SK-N-SH (cell line): ENCODE measurements around the gene RHOT2. TPM values are rescaled to one million over a fixed set of nuclear protein-coding genes. Genes with fewer than 3 reads are reported as not detected.

Experiments
- CTCF ChIA-PET: fragments of 300-600, 350-600 bp; formaldehyde crosslinking; extraction: SDS; loops from one replicate; lab custom pipeline; 2021; lab: Yijun Ruan, JAX
- POLR2A ChIA-PET: fragments of 350-600 bp; sonication (Branson Sonifier 250); formaldehyde crosslinking; extraction: SDS; loops from one replicate; lab custom pipeline; 2020; ENCODE audit warnings: antibody characterized with exemption, inconsistent platforms; lab: Yijun Ruan, JAX
- DNase-seq: peaks from one replicate; pipeline ENCODE4 v3.0.0; 2012
- H2AFZ ChIP-seq: fragments of 200-600 bp; sonication (generic); 2 replicates; pipeline ENCODE4 v1.8.1; 2016; ENCODE audit warnings: antibody characterized with exemption, mild to moderate bottlenecking, low read depth
- H3F3A ChIP-seq: fragments of 200-600 bp; sonication (generic); replicated peaks from 2 replicates; pipeline ENCODE3; 2016; ENCODE audit warnings: antibody characterized with exemption, mild to moderate bottlenecking; ENCODE audit not compliant: insufficient read depth
- H3K27ac ChIP-seq, 2 experiments: fragments of 200-500 bp in 1 of 2; fragments of 200-600 bp in 1 of 2; sonication (Bioruptor generic) in 1 of 2; sonication (generic), shearing (Covaris generic) in 1 of 2; 2 replicates each; pipeline versions ENCODE4 v1.5.1 to v1.6.1; 2014 to 2016; ENCODE audit warnings: low read depth in 2 of 2, inconsistent platforms in 1 of 2, low read length in 1 of 2, mild to moderate bottlenecking in 1 of 2, mixed read lengths in 1 of 2
- H3K27me3 ChIP-seq: fragments of 200-600 bp; sonication (generic), shearing (Covaris generic); 2 replicates; pipeline ENCODE4 v1.6.1; 2016; ENCODE audit warnings: mixed run types; ENCODE audit not compliant: insufficient read depth
- H3K36me3 ChIP-seq, 2 experiments: fragments of 200-500 bp in 1 of 2; fragments of 200-600 bp in 1 of 2; sonication (Bioruptor generic) in 1 of 2; sonication (generic) in 1 of 2; replicated peaks in 1 of 2; 2 replicates each; pipeline versions ENCODE3 to v1.5.1; 2014 to 2016; ENCODE audit warnings: low read length in 1 of 2, mild to moderate bottlenecking in 1 of 2; ENCODE audit not compliant: insufficient read depth in 2 of 2, control insufficient read depth in 1 of 2
- H3K4me1 ChIP-seq, 2 experiments: fragments of 200-500 bp in 1 of 2; fragments of 200-600 bp in 1 of 2; sonication (Bioruptor generic) in 1 of 2; sonication (generic), shearing (Covaris generic) in 1 of 2; 2 replicates each; pipeline versions ENCODE4 v1.5.1 to v1.6.1; 2014 to 2016; ENCODE audit warnings: low read depth in 1 of 2, low read length in 1 of 2, mixed run types in 1 of 2; ENCODE audit not compliant: insufficient read depth in 2 of 2, control insufficient read depth in 1 of 2
- H3K4me2 ChIP-seq: fragments of 200-600 bp; sonication (generic), shearing (Covaris generic); 2 replicates; pipeline ENCODE4 v1.6.1; 2017; ENCODE audit warnings: mixed run types
- H3K4me3 ChIP-seq, 2 experiments: fragments of 200-500 bp in 1 of 2; fragments of 200-600 bp in 1 of 2; sonication (Bioruptor generic) in 1 of 2; sonication (generic), shearing (Covaris generic) in 1 of 2; 2 replicates each; pipeline versions ENCODE4 v1.5.1 to v1.8.1; 2014 to 2016; ENCODE audit warnings: low read depth in 2 of 2, inconsistent platforms in 1 of 2, low read length in 1 of 2, mild to moderate bottlenecking in 1 of 2, mixed read lengths in 1 of 2, moderate library complexity in 1 of 2
- H3K79me2 ChIP-seq: fragments of 200-600 bp; sonication (generic); 2 replicates; pipeline ENCODE4 v1.8.1; 2017; ENCODE audit warnings: mild to moderate bottlenecking; ENCODE audit not compliant: insufficient read depth
- H3K9ac ChIP-seq: fragments of 200-600 bp; sonication (generic); 2 replicates; pipeline ENCODE4 v1.6.1; 2017; ENCODE audit warnings: mixed run types
- H3K9me2 ChIP-seq: fragments of 200-600 bp; sonication (generic); 2 replicates; pipeline ENCODE4 v1.6.1; 2017; ENCODE audit warnings: mixed run types
- H3K9me3 ChIP-seq: fragments of 200-600 bp; sonication (generic); 2 replicates; pipeline ENCODE4 v1.6.1; 2017; ENCODE audit warnings: mixed run types, mild to moderate bottlenecking, moderate library complexity
- H4K20me1 ChIP-seq: fragments of 200-600 bp; sonication (generic); 2 replicates; pipeline ENCODE4 v1.6.1; 2017; ENCODE audit warnings: mild to moderate bottlenecking, mixed run types; ENCODE audit not compliant: insufficient read depth
- CHD2 ChIP-seq: fragments of 150-350 bp; IDR thresholded peaks from 2 replicates; pipeline ENCODE4 v1.6.1; 2018; ENCODE audit warnings: low read length; ENCODE audit not compliant: partially characterized antibody
- CTCF ChIP-seq: fragments of 200-600 bp; sonication (generic); IDR thresholded peaks from 2 replicates; pipeline ENCODE4 v1.6.1; 2017; ENCODE audit warnings: antibody characterized with exemption, mild to moderate bottlenecking, moderate library complexity
- EP300 ChIP-seq, 2 experiments: IDR thresholded peaks; 2 replicates each; pipeline versions ENCODE4 v1.4.0 to v1.6.1; 2012; ENCODE audit warnings: borderline replicate concordance in 1 of 2, low read depth in 1 of 2, low read length in 1 of 2
- FOXJ3 ChIP-seq: sonication (generic); formaldehyde crosslinking; IDR thresholded peaks from 2 replicates; pipeline ENCODE4 v1.5.1; 2020; ENCODE audit warnings: mild to moderate bottlenecking, missing genetic modification reagents
- GABPA ChIP-seq: IDR thresholded peaks from 2 replicates; pipeline ENCODE4 v1.4.0; 2012; ENCODE audit warnings: low read depth, mild to moderate bottlenecking
- GATA2 ChIP-seq: sonication (generic); formaldehyde crosslinking; IDR thresholded peaks from 2 replicates; pipeline ENCODE4 v1.5.0; 2020; ENCODE audit warnings: mild to moderate bottlenecking, missing genetic modification reagents
- MEF2A ChIP-seq: IDR thresholded peaks from 2 replicates; pipeline ENCODE4 v1.4.0; 2012; ENCODE audit warnings: low read depth, borderline replicate concordance
- MXI1 ChIP-seq: IDR thresholded peaks from 2 replicates; pipeline ENCODE4 v1.6.1; 2012; ENCODE audit warnings: mild to moderate bottlenecking, low read depth, low read length, improper control_type of control experiment
- NRF1 ChIP-seq: IDR thresholded peaks from 2 replicates; pipeline ENCODE4 v1.6.1; 2012; ENCODE audit warnings: low read depth, mild to moderate bottlenecking, low read length
- POLR2AphosphoS5 ChIP-seq: IDR thresholded peaks from 2 replicates; pipeline ENCODE4 v1.6.1; 2012; ENCODE audit warnings: low read depth, low read length
- RCOR1 ChIP-seq: fragments of 150-350 bp; IDR thresholded peaks from 2 replicates; pipeline ENCODE4 v1.6.1; 2017; ENCODE audit warnings: antibody characterized with exemption, low read length
- REST ChIP-seq: IDR thresholded peaks from 2 replicates; pipeline ENCODE4 v1.6.1; 2012; ENCODE audit warnings: mild to moderate bottlenecking, low read depth, low read length, moderate library complexity
- RFX5 ChIP-seq: IDR thresholded peaks from 2 replicates; pipeline ENCODE4 v1.6.1; 2012; ENCODE audit warnings: mild to moderate bottlenecking, improper control_type of control experiment, low read length
- SIN3A ChIP-seq: IDR thresholded peaks from 2 replicates; pipeline ENCODE4 v1.6.1; 2012; ENCODE audit warnings: low read depth, mild to moderate bottlenecking, low read length, moderate library complexity, borderline replicate concordance
- SMC3 ChIP-seq: IDR thresholded peaks from 2 replicates; pipeline ENCODE4 v1.6.1; 2012; ENCODE audit warnings: low read depth, low read length, improper control_type of control experiment
- TAF1 ChIP-seq: IDR thresholded peaks from 2 replicates; pipeline ENCODE4 v1.6.1; 2012; ENCODE audit warnings: low read depth, mild to moderate bottlenecking, low read length, moderate library complexity, borderline replicate concordance
- TCF12 ChIP-seq: IDR thresholded peaks from 2 replicates; pipeline ENCODE4 v1.4.0; 2012
- TEAD4 ChIP-seq: IDR thresholded peaks from 2 replicates; pipeline ENCODE4 v1.4.0; 2012; ENCODE audit warnings: mild to moderate bottlenecking, borderline replicate concordance; ENCODE audit not compliant: insufficient read depth
- WGBS: methylation state at CpG from one replicate; pipeline ENCODE4 v1.1.6; 2017; ENCODE audit warnings: low lambda C conversion rate; 5-methylcytosine and 5-hydroxymethylcytosine counted together
- polyA plus RNA-seq, 3 experiments: library from polyadenylated mRNA; depleted of rRNA; stranded (reverse); fragments of >200 nt; gene quantifications; 2 replicates each; pipeline ENCODE4 v1.2.3, GENCODE V29; 2012
- TF ChIP-seq, protein P1 (sequence below): fragments of 150-350 bp; IDR thresholded peaks from 2 replicates; pipeline ENCODE4 v1.6.1; 2016; ENCODE audit warnings: mild to moderate bottlenecking, low read depth, low read length
- TF ChIP-seq, protein P2 (sequence below): fragments of 150-350 bp; IDR thresholded peaks from 2 replicates; pipeline ENCODE4 v1.6.1; 2017; ENCODE audit warnings: antibody characterized with exemption, low read length, low read depth, borderline replicate concordance
- TF ChIP-seq, protein P3 (sequence below): IDR thresholded peaks from 2 replicates; pipeline ENCODE4 v1.4.0; 2012; ENCODE audit warnings: low read depth, borderline replicate concordance

RHOT2 gene
- polyA plus RNA-seq, 1 of the 3 experiments (the other 2 are of a cell fraction), result 229 TPM

DNA sequence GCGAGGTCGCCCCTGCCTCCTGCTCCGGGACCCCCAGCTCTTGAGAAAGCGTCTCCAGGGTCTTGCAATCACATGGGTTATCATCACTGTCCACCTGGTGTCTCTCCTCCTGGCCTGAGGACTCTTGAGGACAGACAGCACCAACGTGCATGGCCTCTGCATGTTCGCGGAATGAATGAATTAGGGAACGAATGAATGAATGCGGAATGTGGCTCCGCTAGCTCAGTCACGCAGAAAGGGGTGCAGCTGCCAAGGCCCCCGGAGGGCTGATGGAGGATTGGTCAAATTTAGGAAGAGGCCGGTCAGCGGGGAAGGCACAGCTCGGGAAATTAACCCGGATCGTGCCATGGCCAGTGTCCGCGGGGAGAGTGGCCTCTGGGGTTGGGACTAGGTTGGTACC, 34.4 kb downstream of the RHOT2 start (continued):
- TF ChIP-seq, protein P1, sequence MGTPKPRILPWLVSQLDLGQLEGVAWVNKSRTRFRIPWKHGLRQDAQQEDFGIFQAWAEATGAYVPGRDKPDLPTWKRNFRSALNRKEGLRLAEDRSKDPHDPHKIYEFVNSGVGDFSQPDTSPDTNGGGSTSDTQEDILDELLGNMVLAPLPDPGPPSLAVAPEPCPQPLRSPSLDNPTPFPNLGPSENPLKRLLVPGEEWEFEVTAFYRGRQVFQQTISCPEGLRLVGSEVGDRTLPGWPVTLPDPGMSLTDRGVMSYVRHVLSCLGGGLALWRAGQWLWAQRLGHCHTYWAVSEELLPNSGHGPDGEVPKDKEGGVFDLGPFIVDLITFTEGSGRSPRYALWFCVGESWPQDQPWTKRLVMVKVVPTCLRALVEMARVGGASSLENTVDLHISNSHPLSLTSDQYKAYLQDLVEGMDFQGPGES, result no peak
- TF ChIP-seq NRF1, result no peak
- TF ChIP-seq MXI1, result no peak
- TF ChIP-seq EP300 (IDR thresholded peaks at IDR 0.05; ENCODE audit: borderline replicate concordance in 1 of 2, low read depth in 1 of 2, low read length in 1 of 2), result no peak
- no peak for TF ChIP-seq TCF12
- TF ChIP-seq SMC3, result no peak
- no peak for TF ChIP-seq POLR2AphosphoS5
- no peak for TF ChIP-seq FOXJ3 (CRISPR knock-in tag)
- TF ChIP-seq CHD2, result no peak
- TF ChIP-seq TEAD4, result no peak

DNA sequence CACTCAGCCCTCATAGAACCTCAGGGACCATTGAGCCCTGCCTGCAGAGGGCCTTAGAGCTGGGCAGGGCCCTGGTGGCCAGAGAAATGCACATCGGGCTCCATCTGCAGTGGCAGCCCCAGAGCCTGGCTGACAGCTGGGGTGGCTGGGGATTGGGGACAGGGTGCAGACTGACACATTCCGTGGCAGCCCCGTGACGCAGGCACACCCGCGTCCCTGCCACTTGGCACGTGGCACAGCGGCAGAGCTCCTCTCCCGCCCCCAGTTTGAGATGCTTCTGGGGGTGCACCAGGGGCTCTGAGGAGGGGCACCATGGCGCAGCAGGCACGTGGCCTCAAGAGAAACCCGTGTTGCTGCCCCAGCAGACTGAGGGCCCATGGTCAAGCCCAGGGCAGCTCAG, 35.5 kb downstream of the RHOT2 start:
- no peaks in the 10 kb centered on the region for H3K9me2 ChIP-seq
- no peak overlapping the region for H2AFZ ChIP-seq
- H3K79me2 ChIP-seq, result peaks cover 60% of the 10 kb centered on the region
- no peak overlapping the region for H3K27ac ChIP-seq
- ChIA-PET POLR2A (interaction anchor here (2.0 kb wide), 1 partner anchor 13 kb away, joined by 7 read pairs; the partner anchor contains the start of gene WDR24), CTCF (interaction anchor here (0.7 to 22.4 kb wide), 10 partner anchors 10 to 79 kb away, joined by 3 to 358 read pairs (median 4); partner anchors contain the start of genes ANTKMT, CCDC78, CIAO3 and HAGHL)
- no peak overlapping the region for H3K4me3 ChIP-seq
- H3F3A ChIP-seq, result peaks cover 5% of the 10 kb centered on the region
- H3K9me3 ChIP-seq, result no peaks in the 10 kb centered on the region
- H3K4me2 ChIP-seq, result no peak overlapping the region
- H3K4me1 ChIP-seq, result peaks cover 4 to 19% of the 10 kb centered on the region in 2 experiments; a peak in 1 of 4 replicates
- H4K20me1 ChIP-seq, result peaks cover 59% of the 10 kb centered on the region
- no peaks in the 10 kb centered on the region for H3K36me3 ChIP-seq
- WGBS, result 50% methylated on average over 1 of the region's 12 CpGs
- no peak overlapping the region for H3K9ac ChIP-seq
- no peak for DNase-seq
- H3K27me3 ChIP-seq, result no peaks in the 10 kb centered on the region
- no peak for TF ChIP-seq SIN3A
- no peak for TF ChIP-seq CTCF
- TF ChIP-seq GABPA, result no peak
- TF ChIP-seq SMC3, result no peak
- TF ChIP-seq CHD2, result no peak
- TF ChIP-seq RFX5, result no peak
- no peak for TF ChIP-seq REST
- no peak for TF ChIP-seq RCOR1
- TF ChIP-seq MEF2A, result no peak
- TF ChIP-seq TAF1, result no peak
- TF ChIP-seq, protein P2, sequence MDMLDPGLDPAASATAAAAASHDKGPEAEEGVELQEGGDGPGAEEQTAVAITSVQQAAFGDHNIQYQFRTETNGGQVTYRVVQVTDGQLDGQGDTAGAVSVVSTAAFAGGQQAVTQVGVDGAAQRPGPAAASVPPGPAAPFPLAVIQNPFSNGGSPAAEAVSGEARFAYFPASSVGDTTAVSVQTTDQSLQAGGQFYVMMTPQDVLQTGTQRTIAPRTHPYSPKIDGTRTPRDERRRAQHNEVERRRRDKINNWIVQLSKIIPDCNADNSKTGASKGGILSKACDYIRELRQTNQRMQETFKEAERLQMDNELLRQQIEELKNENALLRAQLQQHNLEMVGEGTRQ, result no peak
- no peak for TF ChIP-seq POLR2AphosphoS5
- TF ChIP-seq, protein P3, sequence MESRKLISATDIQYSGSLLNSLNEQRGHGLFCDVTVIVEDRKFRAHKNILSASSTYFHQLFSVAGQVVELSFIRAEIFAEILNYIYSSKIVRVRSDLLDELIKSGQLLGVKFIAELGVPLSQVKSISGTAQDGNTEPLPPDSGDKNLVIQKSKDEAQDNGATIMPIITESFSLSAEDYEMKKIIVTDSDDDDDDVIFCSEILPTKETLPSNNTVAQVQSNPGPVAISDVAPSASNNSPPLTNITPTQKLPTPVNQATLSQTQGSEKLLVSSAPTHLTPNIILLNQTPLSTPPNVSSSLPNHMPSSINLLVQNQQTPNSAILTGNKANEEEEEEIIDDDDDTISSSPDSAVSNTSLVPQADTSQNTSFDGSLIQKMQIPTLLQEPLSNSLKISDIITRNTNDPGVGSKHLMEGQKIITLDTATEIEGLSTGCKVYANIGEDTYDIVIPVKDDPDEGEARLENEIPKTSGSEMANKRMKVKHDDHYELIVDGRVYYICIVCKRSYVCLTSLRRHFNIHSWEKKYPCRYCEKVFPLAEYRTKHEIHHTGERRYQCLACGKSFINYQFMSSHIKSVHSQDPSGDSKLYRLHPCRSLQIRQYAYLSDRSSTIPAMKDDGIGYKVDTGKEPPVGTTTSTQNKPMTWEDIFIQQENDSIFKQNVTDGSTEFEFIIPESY, result no peak
- no peak for TF ChIP-seq GATA2
